ENCODE results near the gene CACNA1I. TPM values are rescaled to one million over a fixed set of nuclear protein-coding genes. Genes with fewer than 3 reads are reported as not detected.
A peak's percentile ranks its signal among the peaks of the same experiment; 100 is the strongest.

CACNA1I gene
- total RNA-seq, 2 experiments from 2014 or later: 29.2 to 30.1 TPM

- no peak overlapping the region for H3K27ac ChIP-seq (ENCODE audit: low read depth in 1 of 2, low read length in 2 of 2)
- H3K36me3 ChIP-seq (ENCODE audit: insufficient read depth, low read length): no peaks in the 10 kb centered on the region
- TF ChIP-seq CTCF (IDR thresholded peaks at IDR 0.05): no peak
- Mint-ChIP-seq H3K4me1 (ENCODE audit: low read depth) (no peaks in the 10 kb centered on the region), H3K27ac (no peak overlapping the region), H3K27me3 (no peaks in the 10 kb centered on the region), H3K4me3 (no peak overlapping the region), H3K36me3 (ENCODE audit: low read depth) (no peaks in the 10 kb centered on the region), H3K9me3 (no peaks in the 10 kb centered on the region)
- ATAC-seq (ENCODE audit: poor library complexity) (no peak), DNase-seq (no peak)
- H3K4me1 ChIP-seq (ENCODE audit: insufficient read depth, low read length): peaks cover 3% of the 10 kb centered on the region
- H3K9me3 ChIP-seq (ENCODE audit: control insufficient read depth in 1 of 2, insufficient read depth in 1 of 2, low read length in 2 of 2): no peaks in the 10 kb centered on the region
- intact Hi-C loops (cut with DNase I, micrococcal nuclease): loop anchor here in 1 of 2 experiments (5.0 kb wide), 1 partner anchor 76 kb away; no protein-coding TSS in a partner anchor
- no peaks in the 10 kb centered on the region for H3K27me3 ChIP-seq (ENCODE audit: control insufficient read depth in 1 of 2, insufficient read depth in 2 of 2, low read length in 2 of 2)
- ChIA-PET CTCF (no interaction called here), POLR2A (interaction anchor here (0.9 kb wide), 1 partner anchor 53 kb away, joined by 3 read pairs; no protein-coding TSS in a partner anchor)
- H3K4me3 ChIP-seq (ENCODE audit: low read length): no peak overlapping the region
These were observed 147.7 kb downstream of the CACNA1I start for GRCh38 chr22:39718206-39718605.

- Histone ChIP-seq H3K27ac (ENCODE audit: low read depth in 1 of 2, low read length in 2 of 2) (no peak overlapping the region), H3K4me3 (ENCODE audit: low read length) (no peak overlapping the region), H3K9me3 (ENCODE audit: control insufficient read depth in 1 of 2, insufficient read depth in 1 of 2, low read length in 2 of 2) (no peaks in the 10 kb centered on the region), H3K27me3 (ENCODE audit: control insufficient read depth in 1 of 2, insufficient read depth in 2 of 2, low read length in 2 of 2) (no peaks in the 10 kb centered on the region), H3K36me3 (ENCODE audit: insufficient read depth, low read length) (no peaks in the 10 kb centered on the region), H3K4me1 (ENCODE audit: insufficient read depth, low read length) (peaks cover 3% of the 10 kb centered on the region)
- no peaks in the 10 kb centered on the region for H3K36me3 Mint-ChIP-seq (ENCODE audit: low read depth)
- ATAC-seq (ENCODE audit: poor library complexity) (no peak), DNase-seq (no peak)
- H3K4me3 Mint-ChIP-seq: no peak overlapping the region
- ChIA-PET CTCF (no interaction called here), POLR2A (no interaction called here)
- H3K9me3 Mint-ChIP-seq: no peaks in the 10 kb centered on the region
- no peak overlapping the region for H3K27ac Mint-ChIP-seq
- intact Hi-C loops (cut with DNase I, micrococcal nuclease): loop anchor here in 1 of 2 experiments (5.0 kb wide), 1 partner anchor 77 kb away; no protein-coding TSS in a partner anchor
- no peaks in the 10 kb centered on the region for H3K27me3 Mint-ChIP-seq
- H3K4me1 Mint-ChIP-seq (ENCODE audit: low read depth): no peaks in the 10 kb centered on the region
- TF ChIP-seq CTCF (IDR thresholded peaks at IDR 0.05): no peak
These were observed 148.4 kb downstream of the CACNA1I start for GRCh38 chr22:39718921-39719475.

GRCh38 chr22:39719559-39720450 is 149.3 kb downstream of the CACNA1I start:
- no peaks in the 10 kb centered on the region for H3K36me3 Mint-ChIP-seq (ENCODE audit: low read depth)
- no peak overlapping the region for H3K4me3 ChIP-seq (ENCODE audit: low read length)
- H3K27me3 ChIP-seq (ENCODE audit: control insufficient read depth in 1 of 2, insufficient read depth in 2 of 2, low read length in 2 of 2): no peaks in the 10 kb centered on the region
- peaks cover 3% of the 10 kb centered on the region for H3K4me1 ChIP-seq (ENCODE audit: insufficient read depth, low read length)
- ChIA-PET CTCF (no interaction called here), POLR2A (no interaction called here)
- peak in 1 of 14 experiments; percentile 19 for DNase-seq
- H3K27ac ChIP-seq (ENCODE audit: low read depth in 1 of 2, low read length in 2 of 2): no peak overlapping the region
- no peaks in the 10 kb centered on the region for H3K9me3 Mint-ChIP-seq
- intact Hi-C loops (cut with DNase I, micrococcal nuclease): loop anchor here in 1 of 2 experiments (5.0 kb wide), 1 partner anchor 78 kb away; no protein-coding TSS in a partner anchor
- H3K36me3 ChIP-seq (ENCODE audit: insufficient read depth, low read length): no peaks in the 10 kb centered on the region
- no peak for ATAC-seq (ENCODE audit: poor library complexity)
- TF ChIP-seq CTCF (IDR thresholded peaks at IDR 0.05): no peak
- no peaks in the 10 kb centered on the region for H3K4me1 Mint-ChIP-seq (ENCODE audit: low read depth)
- H3K9me3 ChIP-seq (ENCODE audit: control insufficient read depth in 1 of 2, insufficient read depth in 1 of 2, low read length in 2 of 2): no peaks in the 10 kb centered on the region
- H3K27me3 Mint-ChIP-seq: no peaks in the 10 kb centered on the region
- no peak overlapping the region for H3K27ac Mint-ChIP-seq
- H3K4me3 Mint-ChIP-seq: no peak overlapping the region
